ENCODE data around the gene MTARC2.

- no peak for TF ChIP-seq CTCF (conservative IDR thresholded peaks at IDR 0.05; ENCODE audit: low read depth, low read length)
- no peak for TF ChIP-seq EZH2 (IDR thresholded peaks at IDR 0.05; ENCODE audit: borderline replicate concordance, low read depth, low read length, poor library complexity, severe bottlenecking)
Observed at GRCh38 chr1:220755309-220755708, 7.2 kb downstream of the MTARC2 start.
